Stimulated activated CD4-positive, alpha-beta T cell treated with anti-CD3 and anti-CD28 coated beads, Interleukin-4, amount 100 ng/mL, for 48 hours (primary cell): ENCODE data around the gene MOSPD3.
"Not testable (repeated sequence)": the region's sequence is repeated elsewhere in the genome, so short reads cannot be mapped to it uniquely, and the experiment has no call there.

Source experiments
- DNase-seq, 2 donors: peaks; one replicate each; pipeline ENCODE4 v3.0.0-alpha.2; 2020; ENCODE audit warnings: low read depth in 2 of 2

MOSPD3 gene

GRCh38 chr7:100611983-100612729, at the start of gene MOSPD3:
Gene MOSPD3, plus strand, starts transcription at chr7:100612540. Its CDS starts 252 bp downstream, at chr7:100612792.
- peak; percentile 97 to 99 for DNase-seq

GRCh38 chr7:100563100-100563564, 49.2 kb upstream of the MOSPD3 start:
- no peak for DNase-seq

DNA sequence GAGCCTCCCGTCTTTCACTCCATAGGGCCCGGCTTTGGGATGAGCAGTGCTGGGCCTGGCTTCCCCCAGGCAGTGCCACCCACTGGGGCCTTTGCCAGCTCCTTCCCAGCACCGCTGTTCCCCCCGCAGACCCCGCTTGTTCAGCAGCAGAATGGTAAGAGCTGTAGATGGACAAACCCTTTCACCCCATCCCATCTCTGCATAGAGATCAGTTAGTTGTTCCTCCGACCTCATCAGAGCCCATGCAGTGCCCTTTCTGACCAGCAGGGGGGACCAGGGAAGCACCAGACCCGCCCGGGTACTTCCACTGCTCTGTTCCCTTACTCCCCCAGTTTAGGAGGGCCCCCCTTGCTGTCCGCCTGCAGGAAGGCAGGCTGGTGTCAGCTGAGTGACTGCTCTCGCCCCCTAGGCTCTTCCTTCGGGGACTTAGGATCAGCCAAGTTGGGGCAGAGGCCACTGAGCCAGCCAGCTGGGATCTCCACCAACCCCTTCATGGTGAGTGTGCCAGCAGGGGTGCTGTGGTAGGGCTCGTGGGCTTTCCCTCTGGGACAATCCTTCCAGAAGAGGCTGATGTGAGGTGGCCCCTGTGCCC, 48.4 kb upstream of the MOSPD3 start:
- peak; percentile 71 to 91 for DNase-seq

- not testable (repeated sequence) for DNase-seq
These were observed 47.9 kb upstream of the MOSPD3 start for GRCh38 chr7:100564405-100564804.

DNA sequence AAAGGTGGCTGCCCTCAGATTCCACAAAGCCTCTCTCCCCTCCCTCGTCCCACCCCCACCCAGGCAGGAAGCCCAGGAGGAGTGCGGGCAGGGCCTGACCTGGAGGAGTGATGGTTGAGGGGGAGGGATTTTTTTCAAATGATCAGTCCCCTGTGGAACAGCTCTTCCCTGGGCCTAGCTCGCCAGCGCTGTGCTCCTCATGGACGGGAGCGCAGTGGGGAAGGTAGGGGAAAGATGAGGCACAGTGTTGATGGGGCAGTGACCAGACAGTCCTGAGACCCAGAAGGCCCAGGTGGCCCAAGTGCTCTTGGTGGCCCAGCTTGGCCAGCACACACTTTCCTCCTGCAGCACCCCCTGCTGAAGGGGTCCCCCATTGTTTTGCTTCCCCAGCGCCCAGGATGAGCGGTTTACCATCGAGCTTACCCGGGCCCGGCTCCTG, 47.2 kb upstream of the MOSPD3 start:
- no peak for DNase-seq

DNA sequence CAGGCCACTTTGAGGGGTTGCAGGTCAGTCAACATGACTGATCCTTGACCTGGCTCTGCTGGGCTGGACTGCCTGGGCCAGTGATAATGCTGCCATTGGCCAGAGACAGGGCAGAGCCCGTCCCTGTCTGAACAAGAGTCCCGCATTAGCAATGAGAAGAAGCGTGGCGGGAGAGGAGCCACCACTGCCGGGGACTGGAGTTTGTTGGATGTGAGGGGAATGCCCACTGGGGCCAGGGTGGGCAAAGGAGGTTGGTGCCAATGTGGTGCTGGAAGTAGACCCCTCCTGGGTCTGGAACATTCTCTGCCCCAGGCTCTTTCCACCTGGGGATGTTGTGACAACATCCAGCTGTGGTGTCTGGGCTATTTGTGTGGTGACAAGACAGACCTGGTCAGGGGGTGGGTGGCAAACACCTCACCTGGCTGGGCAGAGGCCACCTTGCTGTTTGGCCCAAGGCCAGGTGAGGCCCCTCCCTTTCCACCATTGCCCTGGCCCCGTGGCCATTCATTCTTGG, 46.3 kb upstream of the MOSPD3 start:
- DNase-seq, result no peak

GRCh38 chr7:100567031-100567730, 45.2 kb upstream of the MOSPD3 start:
- DNase-seq, result no peak

GRCh38 chr7:100567751-100568175, 44.6 kb upstream of the MOSPD3 start:
- no peak for DNase-seq

GRCh38 chr7:100568176-100568895, 44.0 kb upstream of the MOSPD3 start:
- DNase-seq, result no peak

DNA sequence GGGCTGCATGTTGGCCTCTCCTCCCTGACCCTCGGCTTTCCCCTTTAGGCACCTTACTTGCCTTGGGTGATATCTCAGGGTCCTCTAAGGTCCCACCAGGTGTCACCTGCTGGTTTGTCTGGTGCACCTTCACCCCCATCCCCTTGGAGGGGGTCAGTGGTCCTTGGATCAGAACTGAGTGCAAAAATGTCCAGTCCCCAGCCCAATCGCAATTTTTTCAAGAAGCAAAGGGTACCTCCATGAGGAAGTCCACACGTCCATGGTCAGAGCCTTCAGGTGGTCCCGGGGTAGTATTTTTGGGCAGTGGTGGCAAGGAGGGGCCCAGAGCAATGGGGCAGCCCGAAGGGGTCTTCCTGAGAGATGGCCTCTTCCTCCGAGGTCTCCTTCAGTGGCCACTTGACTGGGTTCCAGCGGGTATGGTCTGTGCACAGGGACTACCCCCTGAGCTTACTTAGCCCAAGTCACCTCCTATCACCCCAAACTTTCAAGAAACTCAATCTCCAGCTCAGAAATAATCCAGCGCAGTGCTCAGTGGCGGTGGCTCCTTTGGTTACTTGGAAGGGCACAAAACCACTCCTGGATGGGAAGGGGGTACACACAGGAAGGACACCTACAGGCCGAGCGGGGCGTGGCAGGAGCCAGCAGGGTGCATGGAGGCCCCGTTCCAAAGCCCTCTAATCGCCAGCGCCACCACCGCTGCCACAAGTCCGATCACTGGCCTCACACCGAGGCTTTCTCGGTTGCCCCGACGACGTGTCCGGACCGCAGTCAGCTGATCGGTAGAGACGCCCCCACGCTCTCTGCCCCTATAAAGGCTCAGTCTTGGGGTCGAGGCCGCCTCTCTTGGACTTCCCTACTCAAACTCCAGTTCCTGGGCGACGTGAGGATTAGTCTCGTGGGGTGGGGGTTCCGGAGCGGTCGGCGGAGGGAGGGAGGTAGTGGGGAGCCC, 43.2 kb upstream of the MOSPD3 start:
- peak in 1 of 2 donors; percentile 53 for DNase-seq

DNA sequence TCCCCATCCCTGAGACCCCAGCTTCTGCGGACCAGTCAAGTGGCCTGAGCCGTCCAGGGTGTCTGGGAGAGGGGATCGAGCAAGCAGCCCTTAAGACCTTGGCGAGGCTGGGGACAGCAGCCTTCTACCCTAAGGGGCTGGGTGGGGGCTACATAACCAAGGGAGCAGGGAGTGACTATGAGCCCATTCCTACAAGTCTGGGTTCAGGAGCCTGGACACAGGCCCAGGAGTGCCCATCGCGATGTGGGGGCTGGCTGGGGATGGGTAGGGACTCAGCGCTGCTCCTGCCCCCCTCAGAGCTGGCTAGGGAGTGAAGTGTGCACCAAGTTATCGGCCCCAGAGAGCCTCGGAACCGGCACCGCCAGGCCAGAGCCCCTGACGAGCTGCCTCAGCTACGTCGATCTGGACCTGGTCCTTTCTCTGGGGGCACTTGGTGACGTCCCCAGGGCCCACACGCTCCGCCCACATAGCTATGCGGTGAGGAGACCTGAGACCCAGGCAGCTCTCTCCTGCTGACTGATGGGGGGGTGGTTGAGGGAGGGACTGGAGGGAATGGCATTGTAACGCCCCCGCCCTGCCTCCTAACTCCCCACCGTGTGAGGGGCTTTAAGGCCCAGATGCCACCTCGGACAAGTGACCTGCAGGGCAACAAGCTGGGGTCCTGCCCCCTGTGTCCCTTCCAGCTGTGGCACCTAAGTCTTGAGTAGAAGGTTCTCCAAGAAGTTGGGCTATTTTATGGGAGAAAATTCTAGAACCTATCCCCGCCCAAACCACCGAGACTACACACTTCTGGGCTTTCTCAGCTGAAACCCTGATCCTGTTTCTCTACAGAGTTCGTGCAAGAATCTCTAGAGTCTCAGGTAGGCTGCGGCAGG, 41.1 kb upstream of the MOSPD3 start:
- DNase-seq, result no peak

- no peak for DNase-seq
These were observed 40.6 kb upstream of the MOSPD3 start for GRCh38 chr7:100571829-100572116.

GRCh38 chr7:100572281-100572948, 39.9 kb upstream of the MOSPD3 start:
- DNase-seq, result no peak

DNA sequence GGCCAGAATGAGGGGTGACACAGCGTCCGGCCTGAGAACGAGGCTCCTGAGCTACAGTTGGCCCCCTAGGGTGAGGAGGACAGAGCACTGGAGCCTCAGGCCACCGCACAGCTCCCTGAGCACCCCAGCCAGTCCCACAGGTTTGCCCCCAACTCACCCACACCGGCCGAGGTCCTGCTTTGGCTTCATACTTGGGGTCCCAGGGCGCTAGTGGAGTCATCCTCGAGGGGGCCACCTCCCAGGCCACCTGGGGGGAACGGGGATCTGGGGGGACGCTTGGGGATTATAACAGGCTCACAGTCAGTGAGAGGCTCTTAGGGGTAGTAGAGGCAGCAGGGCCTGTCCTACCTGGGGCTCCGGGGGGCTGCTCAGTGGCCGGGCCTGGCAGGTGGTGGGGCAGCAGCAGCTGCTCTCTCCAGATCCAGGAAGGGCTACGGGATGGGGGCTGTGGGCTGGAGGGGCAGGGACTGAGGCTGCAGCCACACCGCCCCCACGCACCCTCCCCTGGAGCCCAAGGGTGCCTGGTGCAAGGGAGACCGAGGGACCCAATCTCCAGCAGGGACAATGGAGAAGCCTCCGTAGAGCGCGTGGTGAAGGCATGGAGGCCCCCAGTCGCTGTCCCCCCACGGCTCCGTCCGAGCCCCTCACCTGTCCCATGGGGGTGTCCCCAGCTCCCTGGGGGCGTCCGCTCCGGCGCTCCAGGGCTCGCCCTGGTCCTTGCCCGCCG, 39.2 kb upstream of the MOSPD3 start:
- DNase-seq, result no peak

- no peak for DNase-seq
These were observed 38.5 kb upstream of the MOSPD3 start, which contains the start of gene SAP25 for GRCh38 chr7:100573691-100574361. Gene SAP25, minus strand, starts transcription at chr7:100573900. Its CDS starts 158 bp downstream, at chr7:100573742.

GRCh38 chr7:100574362-100575205, 37.8 kb upstream of the MOSPD3 start:
- DNase-seq, result no peak

GRCh38 chr7:100575206-100575631, 37.1 kb upstream of the MOSPD3 start:
- no peak for DNase-seq
